HL-60 (cell line): ENCODE measurements around the gene CALHM5.

Source experiments
- POLR2AphosphoS5 ChIP-seq: IDR thresholded peaks from 2 replicates; pipeline ENCODE4 v1.6.1; 2012; ENCODE audit warnings: low read depth
- TF ChIP-seq, protein P1 (sequence below): IDR thresholded peaks from one replicate; pipeline ENCODE4 v1.5.1; 2011; ENCODE audit warnings: low read length, control low read depth, inconsistent platforms; ENCODE audit not compliant: insufficient read depth

DNA sequence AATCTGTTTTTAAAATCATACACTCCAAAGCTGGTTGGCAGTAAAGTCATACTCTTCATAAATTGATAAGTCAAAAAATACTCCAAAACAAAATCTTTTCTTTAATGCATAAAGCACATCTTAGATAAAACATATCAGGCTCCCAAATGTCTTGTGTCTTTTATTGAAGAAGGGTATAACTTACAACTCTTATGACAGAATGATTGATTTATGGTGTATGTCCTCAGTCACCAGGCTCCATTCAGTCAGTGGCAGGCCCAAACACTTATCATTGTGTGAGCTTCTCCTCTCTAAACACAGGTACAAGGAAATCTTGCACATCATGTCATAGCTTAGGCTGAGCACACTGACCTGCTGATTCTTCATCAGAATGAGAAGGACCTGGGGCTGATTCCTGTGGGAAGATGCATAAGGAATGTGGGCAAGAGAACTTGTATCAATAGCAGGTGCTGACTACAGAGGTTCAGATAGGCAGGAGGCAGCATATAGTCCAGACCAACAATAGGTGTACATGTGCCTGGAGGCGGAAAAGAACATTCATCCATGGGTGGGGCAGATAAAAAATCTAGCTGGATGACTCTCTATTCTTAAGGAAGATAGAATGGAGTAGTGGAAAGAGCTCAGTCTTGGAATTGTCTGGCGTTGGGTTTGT, 1.9 kb downstream of the CALHM5 start:
- TF ChIP-seq, protein P1, sequence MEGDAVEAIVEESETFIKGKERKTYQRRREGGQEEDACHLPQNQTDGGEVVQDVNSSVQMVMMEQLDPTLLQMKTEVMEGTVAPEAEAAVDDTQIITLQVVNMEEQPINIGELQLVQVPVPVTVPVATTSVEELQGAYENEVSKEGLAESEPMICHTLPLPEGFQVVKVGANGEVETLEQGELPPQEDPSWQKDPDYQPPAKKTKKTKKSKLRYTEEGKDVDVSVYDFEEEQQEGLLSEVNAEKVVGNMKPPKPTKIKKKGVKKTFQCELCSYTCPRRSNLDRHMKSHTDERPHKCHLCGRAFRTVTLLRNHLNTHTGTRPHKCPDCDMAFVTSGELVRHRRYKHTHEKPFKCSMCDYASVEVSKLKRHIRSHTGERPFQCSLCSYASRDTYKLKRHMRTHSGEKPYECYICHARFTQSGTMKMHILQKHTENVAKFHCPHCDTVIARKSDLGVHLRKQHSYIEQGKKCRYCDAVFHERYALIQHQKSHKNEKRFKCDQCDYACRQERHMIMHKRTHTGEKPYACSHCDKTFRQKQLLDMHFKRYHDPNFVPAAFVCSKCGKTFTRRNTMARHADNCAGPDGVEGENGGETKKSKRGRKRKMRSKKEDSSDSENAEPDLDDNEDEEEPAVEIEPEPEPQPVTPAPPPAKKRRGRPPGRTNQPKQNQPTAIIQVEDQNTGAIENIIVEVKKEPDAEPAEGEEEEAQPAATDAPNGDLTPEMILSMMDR: no peak
- TF ChIP-seq POLR2AphosphoS5: no peak
